Retinal pigment epithelial cell (primary cell): ENCODE results near the gene MMS22L.

ENCODE experiments used
- DNase-seq: peaks from one replicate; pipeline ENCODE4 v3.0.0-alpha.2; 2010; ENCODE audit warnings: low read depth
- H3K4me3 ChIP-seq: 2 replicates; pipeline ENCODE4 v1.5.1; 2011; ENCODE audit warnings: mild to moderate bottlenecking, low read length, control low read depth, moderate library complexity
- TF ChIP-seq, protein P1 (sequence below): conservative IDR thresholded peaks from 2 replicates; pipeline ENCODE4 v1.5.1; 2011; ENCODE audit warnings: low read depth, low read length, control low read depth, inconsistent platforms

Gene MMS22L

DNA sequence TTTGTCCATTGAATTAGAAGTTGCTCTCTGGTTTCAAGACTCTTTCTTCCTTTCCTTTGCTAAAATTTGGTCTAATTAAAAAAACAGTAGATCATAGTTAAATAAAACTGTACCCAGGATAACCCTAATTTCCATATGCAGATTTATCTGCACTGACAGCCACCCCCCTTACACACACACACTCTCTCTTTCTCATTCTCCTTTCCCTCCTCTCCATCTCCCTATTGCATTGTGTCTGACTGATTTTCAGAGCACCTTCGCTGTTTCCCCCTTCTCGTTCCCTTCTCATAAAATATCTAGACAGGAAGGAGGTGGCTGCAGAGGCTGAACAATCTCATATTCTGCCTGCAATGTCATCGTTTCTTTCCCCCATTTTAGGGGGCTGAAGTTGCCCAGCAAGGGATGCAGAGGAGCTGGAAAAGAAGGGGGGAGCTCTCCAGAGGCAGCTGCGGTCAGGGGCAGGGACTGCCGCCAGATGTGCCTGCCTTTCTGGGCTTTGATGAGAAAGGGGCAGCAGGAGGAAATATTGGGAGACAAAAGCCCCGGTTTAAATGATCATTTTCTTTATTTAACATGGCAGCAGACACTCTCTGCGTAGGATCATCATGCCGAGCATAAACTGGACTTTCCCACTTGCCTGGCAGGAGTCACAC, 22.5 kb upstream of the MMS22L start:
- TF ChIP-seq, protein P1, sequence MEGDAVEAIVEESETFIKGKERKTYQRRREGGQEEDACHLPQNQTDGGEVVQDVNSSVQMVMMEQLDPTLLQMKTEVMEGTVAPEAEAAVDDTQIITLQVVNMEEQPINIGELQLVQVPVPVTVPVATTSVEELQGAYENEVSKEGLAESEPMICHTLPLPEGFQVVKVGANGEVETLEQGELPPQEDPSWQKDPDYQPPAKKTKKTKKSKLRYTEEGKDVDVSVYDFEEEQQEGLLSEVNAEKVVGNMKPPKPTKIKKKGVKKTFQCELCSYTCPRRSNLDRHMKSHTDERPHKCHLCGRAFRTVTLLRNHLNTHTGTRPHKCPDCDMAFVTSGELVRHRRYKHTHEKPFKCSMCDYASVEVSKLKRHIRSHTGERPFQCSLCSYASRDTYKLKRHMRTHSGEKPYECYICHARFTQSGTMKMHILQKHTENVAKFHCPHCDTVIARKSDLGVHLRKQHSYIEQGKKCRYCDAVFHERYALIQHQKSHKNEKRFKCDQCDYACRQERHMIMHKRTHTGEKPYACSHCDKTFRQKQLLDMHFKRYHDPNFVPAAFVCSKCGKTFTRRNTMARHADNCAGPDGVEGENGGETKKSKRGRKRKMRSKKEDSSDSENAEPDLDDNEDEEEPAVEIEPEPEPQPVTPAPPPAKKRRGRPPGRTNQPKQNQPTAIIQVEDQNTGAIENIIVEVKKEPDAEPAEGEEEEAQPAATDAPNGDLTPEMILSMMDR = no peak
- no peak overlapping the region for H3K4me3 ChIP-seq
- no peak for DNase-seq

DNA sequence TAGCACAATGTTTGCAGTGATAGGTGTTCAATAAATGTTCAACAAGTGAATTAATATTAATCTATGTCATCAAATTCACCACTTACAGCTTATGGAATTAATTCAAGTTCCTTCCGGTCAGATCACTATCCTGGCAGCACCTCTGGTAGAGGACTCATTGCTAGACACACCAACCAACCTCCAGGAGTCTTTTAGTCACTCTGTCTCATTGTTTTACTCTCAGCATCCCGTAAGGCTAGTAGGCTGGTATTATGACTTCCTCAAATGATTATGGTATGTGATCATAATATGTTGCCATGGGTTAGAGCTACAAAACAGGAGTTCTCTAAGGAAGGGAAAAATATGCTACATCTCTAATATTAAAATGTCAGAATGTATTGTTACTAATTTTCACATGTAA, 21.7 kb upstream of the MMS22L start:
- TF ChIP-seq, protein P1 = no peak
- no peak for DNase-seq
- no peak overlapping the region for H3K4me3 ChIP-seq

DNA sequence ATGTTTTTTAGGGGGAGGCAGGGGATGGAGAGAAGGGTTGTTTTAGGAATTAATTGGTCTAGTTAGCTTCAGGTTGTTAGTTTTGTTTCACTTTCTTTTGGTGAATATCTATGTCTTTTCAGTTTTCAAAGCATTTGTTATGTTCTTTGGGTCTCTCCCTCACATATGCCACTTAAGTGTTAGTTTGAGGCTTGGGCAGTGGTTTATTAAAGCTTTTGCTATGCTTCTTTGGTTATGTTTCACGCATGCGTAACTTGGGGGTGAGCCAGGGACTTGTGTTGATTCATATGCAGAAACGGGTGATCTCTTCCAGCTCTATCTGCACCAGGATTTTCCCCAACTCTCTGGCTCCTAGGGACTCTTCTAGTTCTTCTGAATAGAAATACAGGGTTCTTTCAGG, 11.4 kb upstream of the MMS22L start:
- H3K4me3 ChIP-seq = no peak overlapping the region
- DNase-seq = no peak
- TF ChIP-seq, protein P1 = no peak

DNA sequence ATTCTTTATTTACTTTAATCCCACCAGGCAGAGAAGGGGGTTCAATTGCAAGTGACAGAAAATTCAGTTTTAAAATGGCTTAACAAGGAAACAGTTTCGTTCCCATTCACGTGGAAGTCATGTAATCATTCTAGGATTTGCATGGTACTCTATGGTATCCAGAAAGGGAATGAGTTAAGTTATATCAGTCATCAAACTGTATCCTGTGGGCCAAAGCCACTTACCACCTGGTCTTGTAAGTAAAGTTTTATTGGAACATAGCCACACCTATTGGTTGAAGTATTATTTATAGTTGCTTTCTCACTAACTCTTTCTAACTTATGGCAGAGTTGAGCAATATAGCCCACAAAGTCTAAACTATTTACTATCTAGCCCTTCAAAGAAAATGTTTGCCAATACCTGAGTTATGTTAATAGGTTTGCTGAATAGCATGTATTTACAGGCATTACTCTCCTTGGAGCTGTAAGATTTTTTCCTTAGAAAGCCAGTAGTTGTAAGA, 10.2 kb upstream of the MMS22L start:
- DNase-seq = no peak
- no peak overlapping the region for H3K4me3 ChIP-seq
- TF ChIP-seq, protein P1 = no peak

DNA sequence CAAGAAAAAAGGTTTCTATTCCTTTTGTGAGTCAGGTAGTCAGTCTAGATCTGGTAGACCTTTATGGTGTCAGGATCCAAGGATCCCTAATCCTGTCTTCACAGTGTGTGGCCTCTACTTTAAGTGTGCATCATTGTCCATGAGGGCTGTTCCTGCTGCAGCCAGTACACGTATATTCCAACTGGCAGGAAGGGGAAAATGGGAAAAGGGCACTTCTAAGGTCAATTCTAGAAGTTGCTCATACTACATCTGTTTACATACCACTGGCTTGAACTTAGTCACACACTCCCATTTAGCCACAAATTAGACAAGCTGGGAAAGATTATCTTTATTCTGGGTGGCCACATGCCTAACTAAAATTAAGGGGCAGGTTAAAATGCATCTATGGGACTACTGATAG, 9.7 kb upstream of the MMS22L start:
- TF ChIP-seq, protein P1 = no peak
- no peak overlapping the region for H3K4me3 ChIP-seq

DNA sequence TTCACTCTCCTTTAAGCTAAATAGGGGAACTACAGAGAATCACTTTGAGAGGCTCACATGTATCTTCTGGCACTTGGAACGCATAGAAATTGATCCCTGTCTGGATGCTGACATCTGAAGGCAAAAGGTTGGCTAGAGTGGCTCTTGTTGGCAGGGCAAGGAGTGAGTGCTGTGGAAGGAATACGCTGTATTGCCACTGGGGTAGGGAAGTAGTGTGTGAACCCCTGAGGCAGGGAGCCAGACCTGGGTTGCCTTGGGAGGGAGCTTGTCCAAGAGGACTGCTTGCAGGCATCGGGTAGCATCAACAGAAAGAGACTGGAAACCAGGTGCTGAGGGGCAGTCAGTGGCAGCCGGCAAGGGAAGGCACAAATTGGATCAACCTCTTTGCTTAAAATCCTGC, 8.9 kb upstream of the MMS22L start:
- TF ChIP-seq, protein P1 = no peak

More for the DNA sequence above, 9.7 kb upstream of the MMS22L start:
- no peak for DNase-seq

DNA sequence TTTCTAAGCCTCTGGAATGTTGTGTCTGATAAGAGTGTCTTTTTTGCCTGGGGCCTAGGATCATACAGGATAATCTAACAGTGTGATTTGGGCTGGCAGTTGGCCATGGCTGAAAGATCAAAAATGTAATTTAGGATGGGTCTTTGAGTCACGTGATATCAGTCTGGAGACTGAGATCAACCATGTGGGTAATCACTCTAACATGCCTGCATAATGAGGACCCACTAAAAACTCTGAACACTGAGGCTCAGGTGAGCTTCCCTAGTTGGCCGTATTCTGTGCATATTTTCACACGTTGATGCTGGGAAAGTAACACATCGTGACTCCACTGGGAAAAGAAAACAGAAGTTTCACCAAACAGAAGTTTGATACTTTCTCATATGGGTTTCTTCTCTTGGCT, 6.3 kb upstream of the MMS22L start:
- no peak for DNase-seq
- TF ChIP-seq, protein P1 = no peak
- no peak overlapping the region for H3K4me3 ChIP-seq

More for the DNA sequence above, 8.9 kb upstream of the MMS22L start:
- no peak overlapping the region for H3K4me3 ChIP-seq
- no peak for DNase-seq
